ENCODE data around the gene AKAP17A. TPM values are rescaled to one million over a fixed set of nuclear protein-coding genes. Genes with fewer than 3 reads are reported as not detected.
"Not testable (repeated sequence)": the region's sequence is repeated elsewhere in the genome, so short reads cannot be mapped to it uniquely, and the experiment has no call there.

Gene AKAP17A
- total RNA-seq, 1 donor from 2014 or later, result 49.8 TPM

GRCh38 chrX:1614927-1615326, 23.5 kb downstream of the AKAP17A start, which contains the start of gene ASMT:
ASMT (plus strand) TSS chrX:1615059; CDS start chrX:1615200, 141 bp downstream.
- Mint-ChIP-seq H3K9me3 (no peaks in the 10 kb centered on the region), H3K36me3 (no peaks in the 10 kb centered on the region), H3K4me3 (no peak within 1 kb of the TSS), H3K27ac (no peak within 1 kb of the TSS), H3K27me3 (no peaks in the 10 kb centered on the region), H3K4me1 (ENCODE audit: unreplicated experiment) (peaks cover 4% of the 10 kb centered on the region)
- no peak for DNase-seq (ENCODE audit: extremely low spot score, unreplicated experiment)
- no peak for TF ChIP-seq CTCF (conservative IDR thresholded peaks at IDR 0.05)

GRCh38 chrX:1618689-1619088, 27.3 kb downstream of the AKAP17A start:
- Mint-ChIP-seq H3K36me3 (no peaks in the 10 kb centered on the region), H3K4me3 (no peak overlapping the region), H3K27ac (no peak overlapping the region), H3K9me3 (no peaks in the 10 kb centered on the region), H3K27me3 (no peaks in the 10 kb centered on the region), H3K4me1 (ENCODE audit: unreplicated experiment) (peaks cover 4% of the 10 kb centered on the region)
- TF ChIP-seq CTCF (conservative IDR thresholded peaks at IDR 0.05), result no peak
- DNase-seq (ENCODE audit: extremely low spot score, unreplicated experiment), result no peak

- Mint-ChIP-seq H3K4me3 (no peak overlapping the region), H3K4me1 (ENCODE audit: unreplicated experiment) (peaks cover 3% of the 10 kb centered on the region), H3K9me3 (no peaks in the 10 kb centered on the region), H3K27ac (no peak overlapping the region), H3K27me3 (peaks cover 1% of the 10 kb centered on the region), H3K36me3 (no peaks in the 10 kb centered on the region)
- TF ChIP-seq CTCF (conservative IDR thresholded peaks at IDR 0.05), result no peak
- no peak for DNase-seq (ENCODE audit: extremely low spot score, unreplicated experiment)
Observed at GRCh38 chrX:1623691-1624090, 32.3 kb downstream of the AKAP17A start.

- H3K4me1 Mint-ChIP-seq (ENCODE audit: unreplicated experiment); H3K27ac Mint-ChIP-seq; H3K4me3 Mint-ChIP-seq; H3K27me3 Mint-ChIP-seq; H3K36me3 Mint-ChIP-seq; H3K9me3 Mint-ChIP-seq; DNase-seq (ENCODE audit: extremely low spot score, unreplicated experiment): not testable (repeated sequence)
Observed at GRCh38 chrX:1624158-1624860, 32.9 kb downstream of the AKAP17A start.

GRCh38 chrX:1624861-1625215, 33.4 kb downstream of the AKAP17A start:
- not testable (repeated sequence) for H3K4me1 Mint-ChIP-seq (ENCODE audit: unreplicated experiment); H3K9me3 Mint-ChIP-seq; DNase-seq (ENCODE audit: extremely low spot score, unreplicated experiment); H3K36me3 Mint-ChIP-seq; H3K4me3 Mint-ChIP-seq; H3K27ac Mint-ChIP-seq
- peaks cover 11% of the 10 kb centered on the region for H3K27me3 Mint-ChIP-seq

GRCh38 chrX:1629244-1629643, 37.8 kb downstream of the AKAP17A start:
- no peaks in the 10 kb centered on the region for H3K36me3 Mint-ChIP-seq
- H3K4me3 Mint-ChIP-seq, result no peak overlapping the region
- no peak overlapping the region for H3K27ac Mint-ChIP-seq
- no peak for DNase-seq (ENCODE audit: extremely low spot score, unreplicated experiment)
- H3K9me3 Mint-ChIP-seq, result no peaks in the 10 kb centered on the region
- H3K27me3 Mint-ChIP-seq, result peaks cover 11% of the 10 kb centered on the region
- no peak for TF ChIP-seq CTCF (conservative IDR thresholded peaks at IDR 0.05)
- no peaks in the 10 kb centered on the region for H3K4me1 Mint-ChIP-seq (ENCODE audit: unreplicated experiment)

GRCh38 chrX:1646009-1646408, 54.6 kb downstream of the AKAP17A start:
- TF ChIP-seq CTCF (conservative IDR thresholded peaks at IDR 0.05), result no peak
- no peaks in the 10 kb centered on the region for H3K4me1 Mint-ChIP-seq (ENCODE audit: unreplicated experiment)
- H3K4me3 Mint-ChIP-seq, result no peak overlapping the region
- peaks cover 3% of the 10 kb centered on the region for H3K27me3 Mint-ChIP-seq
- no peak overlapping the region for H3K27ac Mint-ChIP-seq
- no peak for DNase-seq (ENCODE audit: extremely low spot score, unreplicated experiment)
- peaks cover 3% of the 10 kb centered on the region for H3K36me3 Mint-ChIP-seq
- no peaks in the 10 kb centered on the region for H3K9me3 Mint-ChIP-seq

Data from type B pancreatic cell (in vitro differentiated cells).